Fibroblast of mammary gland (primary cell): ENCODE measurements around the gene PTF1A.

Source experiments
- DNase-seq: peaks from one replicate; pipeline ENCODE4 v3.0.0-alpha.2; 2010; ENCODE audit warnings: low read depth
- H3K4me3 ChIP-seq: 2 replicates; pipeline ENCODE4 v1.5.1; 2011; ENCODE audit warnings: low read depth, mild to moderate bottlenecking, low read length, moderate library complexity; ENCODE audit not compliant: control insufficient read depth
- CTCF ChIP-seq: conservative IDR thresholded peaks from 2 replicates; pipeline ENCODE4 v1.5.1; 2011; ENCODE audit warnings: low read depth, low read length, inconsistent platforms; ENCODE audit not compliant: control insufficient read depth, insufficient read depth

PTF1A gene

GRCh38 chr10:23191764-23192711, at the start of gene PTF1A:
Gene PTF1A, plus strand, starts transcription at chr10:23192312. Its CDS starts 219 bp downstream, at chr10:23192531.
- DNase-seq, result no peak
- no peak for TF ChIP-seq CTCF
- H3K4me3 ChIP-seq, result no peak within 1 kb of the TSS

- DNase-seq, result no peak
- no peak overlapping the region for H3K4me3 ChIP-seq
- no peak for TF ChIP-seq CTCF
Measured at GRCh38 chr10:23146258-23146657, 45.9 kb upstream of the PTF1A start.

GRCh38 chr10:23147035-23147434, 45.1 kb upstream of the PTF1A start:
- no peak for DNase-seq
- no peak for TF ChIP-seq CTCF

GRCh38 chr10:23148214-23148613, 43.9 kb upstream of the PTF1A start:
- no peak overlapping the region for H3K4me3 ChIP-seq
- DNase-seq, result no peak
- no peak for TF ChIP-seq CTCF

More at GRCh38 chr10:23147035-23147434, 45.1 kb upstream of the PTF1A start:
- no peak overlapping the region for H3K4me3 ChIP-seq

- no peak overlapping the region for H3K4me3 ChIP-seq
- TF ChIP-seq CTCF, result no peak
- DNase-seq, result no peak
Measured at GRCh38 chr10:23150091-23150490, 42.0 kb upstream of the PTF1A start.

GRCh38 chr10:23150610-23151009, 41.5 kb upstream of the PTF1A start:
- no peak for TF ChIP-seq CTCF
- H3K4me3 ChIP-seq, result no peak overlapping the region
- DNase-seq, result no peak
